GM12891 (cell line): ENCODE data around the gene SCGB1D1. TPM values are rescaled to one million over a fixed set of nuclear protein-coding genes. Genes with fewer than 3 reads are reported as not detected.

Experiments
- DNase-seq: peaks from one replicate; pipeline ENCODE4 v3.0.0; 2011; ENCODE audit warnings: low spot score; ENCODE audit not compliant: insufficient read length
- FAIRE-seq: peaks from 2 replicates; lab custom pipeline; 2011; peaks lifted over from hg19 to GRCh38; lab: Jason Lieb, UNC
- PAX5 ChIP-seq: IDR thresholded peaks from 2 replicates; pipeline ENCODE4 v1.6.1; 2011; ENCODE audit warnings: low read length, moderate library complexity, mild to moderate bottlenecking; ENCODE audit not compliant: insufficient read depth, severe bottlenecking
- POLR2A ChIP-seq: IDR thresholded peaks from 2 replicates; pipeline ENCODE4 v1.6.1; 2011; ENCODE audit warnings: low read depth, low read length, control low read depth
- POLR2AphosphoS5 ChIP-seq: IDR thresholded peaks from 2 replicates; pipeline ENCODE4 v1.6.1; 2011; ENCODE audit warnings: low read depth, low read length, control low read depth
- POU2F2 ChIP-seq: IDR thresholded peaks from 2 replicates; pipeline ENCODE4 v1.6.1; 2011; ENCODE audit warnings: low read depth, mild to moderate bottlenecking, control low read depth, low read length, moderate library complexity
- SPI1 ChIP-seq: IDR thresholded peaks from 2 replicates; pipeline ENCODE4 v1.6.1; 2011; ENCODE audit warnings: low read depth, low read length, control low read depth
- TAF1 ChIP-seq: IDR thresholded peaks from 2 replicates; pipeline ENCODE4 v1.6.1; 2011; ENCODE audit warnings: low read depth, low read length, control low read depth
- polyA plus RNA-seq: library from polyadenylated mRNA; unstranded; fragments of >200 nt; gene quantifications from one replicate; pipeline ENCODE4 v1.2.1, GENCODE V29; 2012; ENCODE audit warnings: low read depth, missing spikeins, inconsistent platforms; ENCODE audit not compliant: missing spikeins

The SCGB1D1 gene
- not detected for polyA plus RNA-seq

GRCh38 chr11:62190011-62190410 lies at the start of gene SCGB1D1:
Gene SCGB1D1 (plus strand): TSS chr11:62190216. CDS start chr11:62190285, 69 bp downstream.
- FAIRE-seq, result no peak
- no peak for DNase-seq
- no peak for TF ChIP-seq SPI1

- DNase-seq, result no peak
- no peak for FAIRE-seq
- no peak for TF ChIP-seq POLR2A
- no peak for TF ChIP-seq POLR2AphosphoS5
- TF ChIP-seq TAF1, result no peak
- TF ChIP-seq PAX5, result no peak
Observed at GRCh38 chr11:62140304-62141110, 49.5 kb upstream of the SCGB1D1 start.

GRCh38 chr11:62141111-62142042 lies 48.6 kb upstream of the SCGB1D1 start:
- TF ChIP-seq POU2F2, result no peak
- no peak for TF ChIP-seq POLR2AphosphoS5
- no peak for TF ChIP-seq SPI1
- TF ChIP-seq TAF1, result no peak
- TF ChIP-seq POLR2A, result no peak
- TF ChIP-seq PAX5, result no peak
- DNase-seq, result no peak
- no peak for FAIRE-seq

- DNase-seq, result no peak
- no peak for FAIRE-seq
- TF ChIP-seq PAX5 (no peak), TAF1 (no peak), POLR2AphosphoS5 (no peak), SPI1 (no peak), POU2F2 (no peak), POLR2A (no peak)
Observed at GRCh38 chr11:62142043-62142375, 48.0 kb upstream of the SCGB1D1 start.

GRCh38 chr11:62142921-62143320 lies 47.1 kb upstream of the SCGB1D1 start:
- TF ChIP-seq PAX5, result no peak
- TF ChIP-seq POU2F2, result no peak
- no peak for TF ChIP-seq POLR2A
- TF ChIP-seq SPI1, result no peak
- TF ChIP-seq TAF1, result no peak
- TF ChIP-seq POLR2AphosphoS5, result no peak
- FAIRE-seq (no peak), DNase-seq (no peak)

GRCh38 chr11:62143727-62144126 lies 46.3 kb upstream of the SCGB1D1 start:
- no peak for TF ChIP-seq TAF1
- no peak for TF ChIP-seq PAX5
- TF ChIP-seq POLR2A, result no peak
- TF ChIP-seq POU2F2, result no peak
- no peak for TF ChIP-seq POLR2AphosphoS5
- TF ChIP-seq SPI1, result no peak
- DNase-seq (no peak), FAIRE-seq (no peak)

GRCh38 chr11:62144641-62145255 lies 45.3 kb upstream of the SCGB1D1 start:
- TF ChIP-seq POLR2AphosphoS5 (no peak), PAX5 (no peak), POLR2A (no peak), TAF1 (no peak), POU2F2 (no peak), SPI1 (no peak)
- no peak for FAIRE-seq
- no peak for DNase-seq

GRCh38 chr11:62145261-62145871 lies 44.6 kb upstream of the SCGB1D1 start:
- TF ChIP-seq TAF1, result no peak
- FAIRE-seq (no peak), DNase-seq (no peak)

- DNase-seq (no peak), FAIRE-seq (no peak)
- TF ChIP-seq SPI1 (no peak), POU2F2 (no peak), POLR2A (no peak), TAF1 (no peak), POLR2AphosphoS5 (no peak), PAX5 (no peak)
Observed at GRCh38 chr11:62146476-62147200, 43.4 kb upstream of the SCGB1D1 start.
